ENCODE data around the gene PGAP1. TPM values are rescaled to one million over a fixed set of nuclear protein-coding genes. Genes with fewer than 3 reads are reported as not detected.

PGAP1 gene
- total RNA-seq, 1 donor from 2014 or later, result 105 TPM

DNA sequence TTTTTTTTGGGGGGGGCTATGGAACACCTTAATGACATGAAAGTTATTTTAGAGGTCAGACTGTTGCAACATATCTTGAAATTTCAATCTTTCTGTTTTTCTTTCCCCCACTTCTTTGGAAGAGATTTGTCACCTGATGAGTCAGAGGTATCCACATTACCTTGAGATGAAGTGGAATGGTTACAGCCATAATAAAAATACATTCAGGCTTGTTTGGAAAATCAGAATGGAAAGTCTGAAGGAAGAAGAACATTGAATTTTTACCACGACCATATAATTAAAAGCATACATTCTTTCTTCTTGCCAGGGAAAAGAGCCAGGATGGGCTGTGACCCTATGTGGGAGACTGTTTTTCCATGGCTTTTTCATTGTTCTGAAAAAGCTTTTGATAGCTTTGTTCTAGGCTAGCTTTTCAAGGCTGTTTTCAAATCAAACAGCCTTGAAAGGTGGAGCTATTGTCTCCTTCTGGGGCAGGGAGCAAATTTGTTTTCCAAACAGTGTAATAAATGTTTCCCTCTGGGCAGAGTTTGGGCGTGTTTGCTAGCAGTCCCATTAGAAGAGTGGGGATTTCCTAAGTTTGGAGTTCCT is 124.7 kb downstream of the PGAP1 start:
- DNase-seq, result no peak

DNA sequence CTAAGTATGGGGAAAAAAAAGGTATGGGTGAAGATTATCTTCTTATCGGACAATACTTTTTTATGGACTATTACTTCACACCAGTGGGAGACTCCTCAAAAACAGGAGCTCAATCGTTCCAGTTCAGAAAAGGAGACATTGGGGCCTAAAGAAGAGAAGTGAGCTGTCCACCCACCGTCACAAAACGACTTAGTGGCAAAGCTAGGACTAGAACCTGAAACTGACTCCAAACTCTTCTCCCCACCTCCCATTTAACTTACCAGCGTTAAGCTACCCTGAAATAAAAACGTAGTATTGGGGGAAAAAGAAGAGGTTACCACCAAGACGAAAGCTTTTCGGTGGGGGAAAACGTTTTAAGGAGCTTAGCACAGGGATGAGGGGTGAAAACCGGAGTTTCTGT is 127.5 kb downstream of the PGAP1 start:
- no peak for DNase-seq

DNA sequence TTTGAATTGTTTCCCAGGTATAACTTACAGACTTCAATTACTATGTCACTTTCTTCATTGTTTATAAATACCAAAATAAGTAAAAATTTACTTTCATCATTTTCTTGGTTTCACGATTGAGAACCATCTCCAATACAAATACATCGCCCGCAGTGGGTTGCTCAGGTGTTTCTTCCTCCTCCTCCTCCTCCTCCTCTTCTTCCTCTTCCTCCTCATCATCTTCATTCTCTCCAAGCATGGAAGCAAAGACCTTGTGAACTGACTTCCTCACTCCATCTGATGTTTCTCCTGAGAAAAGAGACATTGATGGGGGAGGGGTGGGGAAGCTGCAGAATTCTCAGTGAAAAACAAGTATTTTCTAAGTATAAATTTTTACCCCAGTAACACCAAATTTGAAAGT is 133.6 kb downstream of the PGAP1 start:
- no peak for DNase-seq

DNA sequence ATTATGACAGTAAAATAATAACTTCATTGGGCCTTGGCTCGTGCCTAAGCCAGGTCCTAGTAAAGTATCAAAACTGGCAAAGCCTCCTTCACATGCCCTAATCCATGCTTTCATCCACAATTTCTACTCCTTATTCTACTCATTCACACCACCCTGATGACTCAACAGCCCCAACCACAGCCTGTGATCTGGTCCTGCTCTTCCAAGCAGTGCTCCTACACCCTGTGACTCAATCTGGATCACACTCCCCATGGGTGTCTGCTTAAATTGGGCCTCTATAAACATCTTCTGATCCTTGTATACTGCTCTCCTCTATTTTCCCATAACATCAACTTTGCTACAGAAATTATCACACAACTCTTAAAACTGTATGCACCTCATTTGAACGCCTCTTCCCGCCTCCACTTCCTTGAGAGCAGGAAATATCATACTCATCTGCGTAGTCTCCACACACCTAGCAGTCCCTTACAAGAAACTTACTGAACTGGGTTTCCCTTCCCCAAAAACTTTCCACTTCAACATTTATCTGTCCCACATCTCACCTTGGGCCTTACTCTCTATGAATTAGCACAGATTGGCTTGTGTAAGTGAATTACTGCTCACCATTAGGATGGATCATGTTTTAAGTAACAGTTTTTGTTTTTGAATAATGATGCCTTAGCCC is 142.9 kb downstream of the PGAP1 start:
- no peak for DNase-seq

Small RNA genes within 50 kb of the gene (small RNA-seq; reads per million reads assigned to genes)
- not detected for gene AC012486.1

Other genes starting within 250 kb of the PGAP1 start
- 50.7 TPM for gene GTF3C3, start 127.0 kb downstream of the PGAP1 start, total RNA-seq
- 0.16 TPM for gene C2orf66, start 117.4 kb downstream of the PGAP1 start, total RNA-seq

All from occipital lobe (tissue), 3 donors.